ENCODE results near the gene CC2D1B. TPM values are rescaled to one million over a fixed set of nuclear protein-coding genes. Genes with fewer than 3 reads are reported as not detected.

CC2D1B gene
- total and polyA plus RNA-seq, 2 experiments from 2014 or later = 5.7 to 13.1 TPM

DNA sequence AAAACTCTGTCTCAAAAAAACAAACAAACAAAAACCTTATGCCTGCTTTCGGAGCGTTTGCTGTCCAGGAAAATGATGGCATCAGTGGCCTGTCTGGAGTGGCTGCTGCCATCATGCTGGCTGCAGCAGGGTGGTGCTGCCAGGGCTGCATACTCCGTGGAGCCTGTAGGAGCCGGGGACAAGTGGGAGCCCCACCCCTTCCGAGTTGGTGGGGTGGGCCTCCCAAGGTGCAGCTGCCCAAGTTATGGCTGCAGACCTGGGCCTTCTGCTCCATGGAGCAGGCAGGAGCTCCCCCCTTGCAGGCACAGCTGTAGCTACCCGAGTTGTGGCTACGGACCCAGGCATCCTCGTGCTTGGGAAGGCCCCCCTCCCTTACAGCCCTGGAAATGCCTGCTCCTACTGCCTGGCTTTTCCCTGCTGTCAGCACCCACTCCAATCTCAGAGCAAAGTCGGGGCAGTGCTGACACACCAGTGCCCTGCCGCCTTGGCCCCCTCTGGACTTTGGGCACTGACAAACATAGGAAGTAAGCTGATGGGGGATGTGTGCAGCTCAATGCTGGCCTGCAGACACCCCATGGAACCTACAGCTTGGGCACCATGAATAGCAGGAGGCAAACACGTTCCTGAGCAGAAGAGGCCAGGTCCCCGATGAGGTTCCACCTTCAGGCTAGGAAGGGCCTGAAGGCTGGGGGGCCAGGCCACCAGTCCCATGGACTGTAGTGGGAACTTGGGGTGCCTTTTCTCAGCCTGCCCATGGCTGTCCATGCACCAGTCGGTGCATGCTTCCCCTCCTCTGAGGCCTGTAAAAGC, 60.4 kb downstream of the CC2D1B start (continued):
- TF ChIP-seq, protein P1, sequence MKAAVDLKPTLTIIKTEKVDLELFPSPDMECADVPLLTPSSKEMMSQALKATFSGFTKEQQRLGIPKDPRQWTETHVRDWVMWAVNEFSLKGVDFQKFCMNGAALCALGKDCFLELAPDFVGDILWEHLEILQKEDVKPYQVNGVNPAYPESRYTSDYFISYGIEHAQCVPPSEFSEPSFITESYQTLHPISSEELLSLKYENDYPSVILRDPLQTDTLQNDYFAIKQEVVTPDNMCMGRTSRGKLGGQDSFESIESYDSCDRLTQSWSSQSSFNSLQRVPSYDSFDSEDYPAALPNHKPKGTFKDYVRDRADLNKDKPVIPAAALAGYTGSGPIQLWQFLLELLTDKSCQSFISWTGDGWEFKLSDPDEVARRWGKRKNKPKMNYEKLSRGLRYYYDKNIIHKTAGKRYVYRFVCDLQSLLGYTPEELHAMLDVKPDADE (IDR thresholded peaks at IDR 0.05) = no peak
- TF ChIP-seq EZH2 (IDR thresholded peaks at IDR 0.05; ENCODE audit: low read depth, unreplicated experiment) = no peak
- TF ChIP-seq ZNF114 (CRISPR knock-in tag; IDR thresholded peaks at IDR 0.05) = no peak
- TF ChIP-seq JUNB (IDR thresholded peaks at IDR 0.05; ENCODE audit: unreplicated experiment) = no peak
- TF ChIP-seq, protein P2, sequence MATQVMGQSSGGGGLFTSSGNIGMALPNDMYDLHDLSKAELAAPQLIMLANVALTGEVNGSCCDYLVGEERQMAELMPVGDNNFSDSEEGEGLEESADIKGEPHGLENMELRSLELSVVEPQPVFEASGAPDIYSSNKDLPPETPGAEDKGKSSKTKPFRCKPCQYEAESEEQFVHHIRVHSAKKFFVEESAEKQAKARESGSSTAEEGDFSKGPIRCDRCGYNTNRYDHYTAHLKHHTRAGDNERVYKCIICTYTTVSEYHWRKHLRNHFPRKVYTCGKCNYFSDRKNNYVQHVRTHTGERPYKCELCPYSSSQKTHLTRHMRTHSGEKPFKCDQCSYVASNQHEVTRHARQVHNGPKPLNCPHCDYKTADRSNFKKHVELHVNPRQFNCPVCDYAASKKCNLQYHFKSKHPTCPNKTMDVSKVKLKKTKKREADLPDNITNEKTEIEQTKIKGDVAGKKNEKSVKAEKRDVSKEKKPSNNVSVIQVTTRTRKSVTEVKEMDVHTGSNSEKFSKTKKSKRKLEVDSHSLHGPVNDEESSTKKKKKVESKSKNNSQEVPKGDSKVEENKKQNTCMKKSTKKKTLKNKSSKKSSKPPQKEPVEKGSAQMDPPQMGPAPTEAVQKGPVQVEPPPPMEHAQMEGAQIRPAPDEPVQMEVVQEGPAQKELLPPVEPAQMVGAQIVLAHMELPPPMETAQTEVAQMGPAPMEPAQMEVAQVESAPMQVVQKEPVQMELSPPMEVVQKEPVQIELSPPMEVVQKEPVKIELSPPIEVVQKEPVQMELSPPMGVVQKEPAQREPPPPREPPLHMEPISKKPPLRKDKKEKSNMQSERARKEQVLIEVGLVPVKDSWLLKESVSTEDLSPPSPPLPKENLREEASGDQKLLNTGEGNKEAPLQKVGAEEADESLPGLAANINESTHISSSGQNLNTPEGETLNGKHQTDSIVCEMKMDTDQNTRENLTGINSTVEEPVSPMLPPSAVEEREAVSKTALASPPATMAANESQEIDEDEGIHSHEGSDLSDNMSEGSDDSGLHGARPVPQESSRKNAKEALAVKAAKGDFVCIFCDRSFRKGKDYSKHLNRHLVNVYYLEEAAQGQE (IDR thresholded peaks at IDR 0.05; ENCODE audit: unreplicated experiment) = no peak

Other genes starting within 250 kb of the CC2D1B start
- gene ZFYVE9, start 224.1 kb downstream of the CC2D1B start, total RNA-seq (2014; rRNA removed; shearing (Covaris generic)) = 26.5 and 27.3 TPM in 2 replicates
- 5.4 and 6.2 TPM in 2 replicates for gene ZFYVE9, start 224.1 kb downstream of the CC2D1B start, polyA plus RNA-seq (2016; fragmentation: Nextera tagmentation; extraction: Ambion mirVana)
- 54.4 and 55.0 TPM in 2 replicates for gene ORC1, start 38.2 kb upstream of the CC2D1B start, total RNA-seq (2014; rRNA removed; shearing (Covaris generic))
- gene ORC1, start 38.2 kb upstream of the CC2D1B start, polyA plus RNA-seq (2016; fragmentation: Nextera tagmentation; extraction: Ambion mirVana) = 13.0 and 15.1 TPM in 2 replicates
- 24.8 and 29.6 TPM in 2 replicates for gene PRPF38A, start 38.4 kb upstream of the CC2D1B start, total RNA-seq (2014; rRNA removed; shearing (Covaris generic))
- gene PRPF38A, start 38.4 kb upstream of the CC2D1B start, polyA plus RNA-seq (2016; fragmentation: Nextera tagmentation; extraction: Ambion mirVana) = 33.7 and 40.3 TPM in 2 replicates
- gene TUT4, start 186.9 kb upstream of the CC2D1B start, total RNA-seq (2014; rRNA removed; shearing (Covaris generic)) = 46.0 and 69.9 TPM in 2 replicates
- 94.7 and 116 TPM in 2 replicates for gene TUT4, start 186.9 kb upstream of the CC2D1B start, polyA plus RNA-seq (2016; fragmentation: Nextera tagmentation; extraction: Ambion mirVana)
- 19.8 and 20.9 TPM in 2 replicates for gene GPX7, start 236.2 kb upstream of the CC2D1B start, total RNA-seq (2014; rRNA removed; shearing (Covaris generic))
- 10.4 and 12.8 TPM in 2 replicates for gene GPX7, start 236.2 kb upstream of the CC2D1B start, polyA plus RNA-seq (2016; fragmentation: Nextera tagmentation; extraction: Ambion mirVana)